Left ventricle myocardium inferior (tissue), 1 donor: ENCODE results near the gene CNTN4. TPM values are rescaled to one million over a fixed set of nuclear protein-coding genes. Genes with fewer than 3 reads are reported as not detected.

Source experiments
- DNase-seq: peaks from one replicate; pipeline ENCODE4 v3.0.0-alpha.2; 2020
- H3K27ac ChIP-seq: fragments of 200-600 bp; replicated peaks from 2 replicates; pipeline ENCODE4 v1.8.0; 2021
- H3K27me3 ChIP-seq: fragments of 200-600 bp; 2 replicates; pipeline ENCODE4 v1.8.0; 2021; ENCODE audit warnings: low read depth
- H3K36me3 ChIP-seq: fragments of 200-600 bp; 2 replicates; pipeline ENCODE4 v1.8.0; 2021
- H3K4me1 ChIP-seq: fragments of 200-600 bp; 2 replicates; pipeline ENCODE4 v1.8.0; 2021
- H3K4me3 ChIP-seq: fragments of 200-600 bp; 2 replicates; pipeline ENCODE4 v1.8.0; 2021; ENCODE audit warnings: mild to moderate bottlenecking, moderate library complexity
- H3K9me3 ChIP-seq: fragments of 200-600 bp; replicated peaks from 2 replicates; pipeline ENCODE4 v1.8.0; 2021
- CTCF ChIP-seq: fragments of 200-600 bp; IDR thresholded peaks from 2 replicates; pipeline ENCODE4 v1.8.0; 2021; ENCODE audit warnings: antibody characterized with exemption, mild to moderate bottlenecking, borderline replicate concordance
- intact Hi-C: fragments of 100-400 bp; cut with micrococcal nuclease; formaldehyde crosslinking; loops from one replicate; pipeline ENCODE4 v1.11.0; 2022
- total RNA-seq: library from RNA; stranded (reverse); fragmentation: NEBNext Ultra II Directional; extraction: Animal tissue kit (Norgen Biotek cat#: 25700); gene quantifications from one replicate; pipeline ENCODE4 v1.2.1, GENCODE V29; 2021
- donor health status: DM: no; HTN: yes; CAD: no; lungs with severe emphysema.

The CNTN4 gene
- total RNA-seq, 1 donor from 2014 or later = 1.2 TPM

- no peak for DNase-seq
Measured at GRCh38 chr3:2362122-2362521, 263.5 kb downstream of the CNTN4 start.

GRCh38 chr3:2363854-2364253 is 265.2 kb downstream of the CNTN4 start:
- Histone ChIP-seq H3K27me3 (no peaks in the 10 kb centered on the region), H3K36me3 (no peaks in the 10 kb centered on the region), H3K27ac (no peak overlapping the region), H3K4me1 (no peaks in the 10 kb centered on the region), H3K9me3 (no peaks in the 10 kb centered on the region), H3K4me3 (no peak overlapping the region)
- no peak for DNase-seq
- no peak for TF ChIP-seq CTCF
- intact Hi-C loops = no loop called here

More at GRCh38 chr3:2362122-2362521, 263.5 kb downstream of the CNTN4 start:
- Histone ChIP-seq H3K9me3 (no peaks in the 10 kb centered on the region), H3K27me3 (no peaks in the 10 kb centered on the region), H3K27ac (no peak overlapping the region), H3K4me3 (no peak overlapping the region), H3K4me1 (no peaks in the 10 kb centered on the region), H3K36me3 (no peaks in the 10 kb centered on the region)
- no peak for TF ChIP-seq CTCF
- intact Hi-C loops = no loop called here

GRCh38 chr3:2370317-2370716 is 271.7 kb downstream of the CNTN4 start:
- no peaks in the 10 kb centered on the region for H3K4me1 ChIP-seq
- no peaks in the 10 kb centered on the region for H3K36me3 ChIP-seq
- TF ChIP-seq CTCF = no peak
- H3K9me3 ChIP-seq = no peaks in the 10 kb centered on the region
- no peak for DNase-seq
- no peaks in the 10 kb centered on the region for H3K27me3 ChIP-seq
- H3K27ac ChIP-seq = no peak overlapping the region
- H3K4me3 ChIP-seq = no peak overlapping the region
- intact Hi-C loops = no loop called here

- TF ChIP-seq CTCF = no peak
- Histone ChIP-seq H3K9me3 (no peaks in the 10 kb centered on the region), H3K27me3 (no peaks in the 10 kb centered on the region), H3K4me3 (no peak overlapping the region), H3K36me3 (no peaks in the 10 kb centered on the region), H3K4me1 (no peaks in the 10 kb centered on the region), H3K27ac (no peak overlapping the region)
- DNase-seq = no peak
- intact Hi-C loops = no loop called here
Measured at GRCh38 chr3:2372306-2372705, 273.6 kb downstream of the CNTN4 start.

GRCh38 chr3:2375376-2375775 is 276.7 kb downstream of the CNTN4 start:
- Histone ChIP-seq H3K4me1 (no peaks in the 10 kb centered on the region), H3K27ac (no peak overlapping the region), H3K9me3 (no peaks in the 10 kb centered on the region), H3K27me3 (no peaks in the 10 kb centered on the region), H3K4me3 (no peak overlapping the region), H3K36me3 (no peaks in the 10 kb centered on the region)
- intact Hi-C loops = no loop called here
- TF ChIP-seq CTCF = no peak
- DNase-seq = no peak

GRCh38 chr3:2377281-2377680 is 278.6 kb downstream of the CNTN4 start:
- Histone ChIP-seq H3K36me3 (no peaks in the 10 kb centered on the region), H3K27ac (no peak overlapping the region), H3K4me3 (no peak overlapping the region), H3K9me3 (no peaks in the 10 kb centered on the region), H3K27me3 (no peaks in the 10 kb centered on the region), H3K4me1 (no peaks in the 10 kb centered on the region)
- no peak for DNase-seq
- no peak for TF ChIP-seq CTCF
- intact Hi-C loops = no loop called here
